Measurements from ENCODE around the gene CACNG8. TPM values are rescaled to one million over a fixed set of nuclear protein-coding genes. Genes with fewer than 3 reads are reported as not detected.
"Not testable (repeated sequence)": the region's sequence is repeated elsewhere in the genome, so short reads cannot be mapped to it uniquely, and the experiment has no call there.

The CACNG8 gene
- polyA plus RNA-seq, 1 donor (not counting 4 experiments of a cell fraction or from before 2014, with no cell fraction given): not detected

DNA sequence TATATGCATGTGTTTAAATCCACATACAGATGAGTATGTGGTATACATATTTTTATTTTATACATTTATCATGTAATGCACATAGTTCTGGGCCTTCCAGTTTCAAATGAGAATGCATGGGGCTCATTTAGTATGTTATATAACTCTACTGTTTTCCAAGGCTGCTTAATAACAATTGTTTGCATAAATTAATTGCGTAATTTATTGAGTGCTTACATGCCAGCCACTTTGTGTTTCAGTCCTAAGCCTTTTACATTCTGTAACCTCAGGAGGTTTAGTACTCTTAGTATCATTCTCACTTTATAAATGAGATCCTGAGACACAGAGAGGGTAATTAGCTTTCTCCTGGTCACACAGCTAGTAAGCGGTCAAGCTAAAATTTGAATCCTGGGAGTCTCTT lies 16.7 kb upstream of the CACNG8 start:
- Histone ChIP-seq H3K4me1 (ENCODE audit: control insufficient read depth, extremely low read depth, insufficient read depth, low read length) (no peaks in the 10 kb centered on the region), H3K4me2 (ENCODE audit: control insufficient read depth, extremely low read depth, insufficient read depth, low read depth, low read length) (no peak overlapping the region), H3K4me3 (ENCODE audit: control insufficient read depth in 2 of 3, extremely low read depth in 1 of 3, insufficient read depth in 2 of 3, low read depth in 1 of 3, low read length in 3 of 3) (no peak overlapping the region), H3K36me3 (ENCODE audit: control insufficient read depth in 2 of 2, extremely low read depth in 1 of 2, insufficient read depth in 2 of 2, low read length in 2 of 2) (no peaks in the 10 kb centered on the region), H4K20me1 (ENCODE audit: control insufficient read depth, extremely low read depth, insufficient read depth, low read length) (no peaks in the 10 kb centered on the region), H3K27me3 (ENCODE audit: control insufficient read depth, extremely low read depth, insufficient read depth, low read length) (peaks cover 19% of the 10 kb centered on the region), H3K9me3 (ENCODE audit: control insufficient read depth, low read depth, low read length) (no peaks in the 10 kb centered on the region), H2AFZ (ENCODE audit: control insufficient read depth, low read length) (no peak overlapping the region), H3K9ac (ENCODE audit: control insufficient read depth, extremely low read depth, insufficient read depth, low read length) (no peak overlapping the region), H3K9me1 (ENCODE audit: control insufficient read depth, extremely low read depth, insufficient read depth, low read length) (no peaks in the 10 kb centered on the region), H3K79me2 (ENCODE audit: control insufficient read depth, insufficient read depth, low read length) (no peaks in the 10 kb centered on the region), H3K27ac (ENCODE audit: control insufficient read depth, insufficient read depth, low read length) (no peak overlapping the region)
- FAIRE-seq (no peak), DNase-seq (ENCODE audit: low read depth, low spot score) (no peak)
- TF ChIP-seq CTCF (optimal IDR thresholded peaks at IDR 0.05 in 1 of 3, IDR thresholded peaks at IDR 0.05 in 1 of 3, conservative IDR thresholded peaks at IDR 0.05 in 1 of 3; ENCODE audit: extremely low read depth in 1 of 3, insufficient read depth in 2 of 3, low read length in 3 of 3) (no peak), EZH2 (IDR thresholded peaks at IDR 0.05; ENCODE audit: low read length) (no peak)
- dilution Hi-C loops (cut with MboI; ENCODE audit: extremely low pct_ligation_motif_present, low sequenced_read_pairs): loop anchor here (25.0 kb wide), 1 partner anchor 91 kb away; no protein-coding TSS in a partner anchor

DNA sequence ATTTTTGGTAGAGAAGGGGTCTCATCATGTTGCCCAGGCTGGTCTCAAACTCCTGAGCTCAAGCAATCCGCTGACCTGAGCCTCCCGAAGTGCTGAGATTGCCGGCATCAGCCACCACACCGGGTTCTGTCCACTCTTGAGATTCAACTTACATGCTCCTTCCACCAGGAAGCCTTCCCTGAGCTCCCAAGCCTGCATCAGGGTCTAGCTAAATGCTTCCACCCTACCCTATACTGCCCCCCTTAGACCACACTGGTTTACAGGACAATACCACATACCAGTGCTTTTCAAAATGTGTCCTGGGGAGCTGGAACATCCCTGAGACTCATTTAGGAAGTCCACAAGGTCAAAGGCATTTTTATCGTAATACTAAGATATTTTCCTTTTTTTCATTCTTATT lies 15.1 kb upstream of the CACNG8 start:
- Histone ChIP-seq H3K36me3 (ENCODE audit: control insufficient read depth in 2 of 2, extremely low read depth in 1 of 2, insufficient read depth in 2 of 2, low read length in 2 of 2) (no peaks in the 10 kb centered on the region), H3K79me2 (ENCODE audit: control insufficient read depth, insufficient read depth, low read length) (no peaks in the 10 kb centered on the region), H3K9me3 (ENCODE audit: control insufficient read depth, low read depth, low read length) (no peaks in the 10 kb centered on the region), H3K4me2 (ENCODE audit: control insufficient read depth, extremely low read depth, insufficient read depth, low read depth, low read length) (no peak overlapping the region), H4K20me1 (ENCODE audit: control insufficient read depth, extremely low read depth, insufficient read depth, low read length) (no peaks in the 10 kb centered on the region), H2AFZ (ENCODE audit: control insufficient read depth, low read length) (no peak overlapping the region), H3K9ac (ENCODE audit: control insufficient read depth, extremely low read depth, insufficient read depth, low read length) (no peak overlapping the region), H3K4me1 (ENCODE audit: control insufficient read depth, extremely low read depth, insufficient read depth, low read length) (no peaks in the 10 kb centered on the region), H3K27ac (ENCODE audit: control insufficient read depth, insufficient read depth, low read length) (no peak overlapping the region), H3K27me3 (ENCODE audit: control insufficient read depth, extremely low read depth, insufficient read depth, low read length) (peaks cover 5% of the 10 kb centered on the region), H3K4me3 (ENCODE audit: control insufficient read depth in 2 of 3, extremely low read depth in 1 of 3, insufficient read depth in 2 of 3, low read depth in 1 of 3, low read length in 3 of 3) (no peak overlapping the region), H3K9me1 (ENCODE audit: control insufficient read depth, extremely low read depth, insufficient read depth, low read length) (no peaks in the 10 kb centered on the region)
- DNase-seq (ENCODE audit: low read depth, low spot score) (no peak), FAIRE-seq (no peak)
- dilution Hi-C loops (cut with MboI; ENCODE audit: extremely low pct_ligation_motif_present, low sequenced_read_pairs): loop anchor here (25.0 kb wide), 1 partner anchor 90 kb away; no protein-coding TSS in a partner anchor
- TF ChIP-seq EZH2 (IDR thresholded peaks at IDR 0.05; ENCODE audit: low read length) (no peak), CTCF (optimal IDR thresholded peaks at IDR 0.05 in 1 of 3, IDR thresholded peaks at IDR 0.05 in 1 of 3, conservative IDR thresholded peaks at IDR 0.05 in 1 of 3; ENCODE audit: extremely low read depth in 1 of 3, insufficient read depth in 2 of 3, low read length in 3 of 3) (no peak)

GRCh38 chr19:53948611-53949010 lies 14.1 kb upstream of the CACNG8 start:
- H3K27me3 ChIP-seq (ENCODE audit: control insufficient read depth, extremely low read depth, insufficient read depth, low read length); H2AFZ ChIP-seq (ENCODE audit: control insufficient read depth, low read length); H3K36me3 ChIP-seq (ENCODE audit: control insufficient read depth in 2 of 2, extremely low read depth in 1 of 2, insufficient read depth in 2 of 2, low read length in 2 of 2); H3K27ac ChIP-seq (ENCODE audit: control insufficient read depth, insufficient read depth, low read length); H3K4me1 ChIP-seq (ENCODE audit: control insufficient read depth, extremely low read depth, insufficient read depth, low read length); H3K4me2 ChIP-seq (ENCODE audit: control insufficient read depth, extremely low read depth, insufficient read depth, low read depth, low read length); H3K4me3 ChIP-seq (ENCODE audit: control insufficient read depth in 2 of 3, extremely low read depth in 1 of 3, insufficient read depth in 2 of 3, low read depth in 1 of 3, low read length in 3 of 3); FAIRE-seq; H3K79me2 ChIP-seq (ENCODE audit: control insufficient read depth, insufficient read depth, low read length); H3K9ac ChIP-seq (ENCODE audit: control insufficient read depth, extremely low read depth, insufficient read depth, low read length); H3K9me3 ChIP-seq (ENCODE audit: control insufficient read depth, low read depth, low read length); DNase-seq (ENCODE audit: low read depth, low spot score); H4K20me1 ChIP-seq (ENCODE audit: control insufficient read depth, extremely low read depth, insufficient read depth, low read length); H3K9me1 ChIP-seq (ENCODE audit: control insufficient read depth, extremely low read depth, insufficient read depth, low read length): not testable (repeated sequence)
- dilution Hi-C loops (cut with MboI; ENCODE audit: extremely low pct_ligation_motif_present, low sequenced_read_pairs): loop anchor here (25.0 kb wide), 1 partner anchor 89 kb away; no protein-coding TSS in a partner anchor
